B cell (primary cell): ENCODE results near the gene ITPR2. TPM values are rescaled to one million over a fixed set of nuclear protein-coding genes. Genes with fewer than 3 reads are reported as not detected.

Experiments used
- ATAC-seq: fragments of 200-7000 bp; cut with Tn5 transposase; one replicate; pipeline ENCODE4 v1.10.0; 2021; ENCODE audit warnings: low read depth, mild to moderate bottlenecking, moderate number of reproducible peaks, moderate library complexity
- CTCF ChIA-PET: fragments of 350-600 bp; sonication (Branson Sonifier 250); formaldehyde crosslinking; loops from one replicate; lab custom pipeline; 2021; ENCODE audit warnings: antibody characterized with exemption, inconsistent platforms; lab: Charles Lee
- POLR2A ChIA-PET: fragments of 350-600 bp; sonication (Branson Sonifier 250); formaldehyde crosslinking; loops from one replicate; lab custom pipeline; 2021; ENCODE audit warnings: antibody characterized with exemption; lab: Charles Lee
- DNase-seq: peaks from one replicate; pipeline ENCODE4 v3.0.0; 2013
- H2AFZ ChIP-seq: 2 replicates; pipeline ENCODE4 v1.6.1; 2012; ENCODE audit warnings: mild to moderate bottlenecking, low read depth, low read length; ENCODE audit not compliant: insufficient read depth, poor library complexity, severe bottlenecking
- H3K27ac ChIP-seq, 2 donors: 1 replicate in 1 of 2; 2 replicates in 1 of 2; pipeline ENCODE4 v1.5.1; 2012 to 2013; ENCODE audit warnings: low read length in 2 of 2, mild to moderate bottlenecking in 2 of 2, moderate library complexity in 1 of 2
- H3K27me3 ChIP-seq, 4 experiments: fragments of 200-600 bp in 1 of 4; sonication (generic) in 1 of 4; replicated peaks in 1 of 4; 1 replicate in 2 of 4; 2 replicates in 2 of 4; pipeline versions ENCODE4 v1.6.1 to v1.7.0; 2013 to 2016; ENCODE audit warnings: low read length in 3 of 4, mild to moderate bottlenecking in 2 of 4, mixed read lengths in 1 of 4, moderate library complexity in 1 of 4; ENCODE audit not compliant: insufficient read depth in 4 of 4, control insufficient read depth in 3 of 4; ENCODE audit errors: control extremely low read depth in 1 of 4
- H3K36me3 ChIP-seq, 2 experiments: replicated peaks in 1 of 2; 1 replicate in 1 of 2; 2 replicates in 1 of 2; pipeline versions ENCODE4 v1.6.1 to v1.7.1; 2013; ENCODE audit warnings: low read length in 1 of 2; ENCODE audit not compliant: insufficient read depth in 2 of 2, control insufficient read depth in 1 of 2; ENCODE audit errors: control extremely low read depth in 1 of 2, extremely low read depth in 1 of 2
- H3K4me1 ChIP-seq, 2 donors: fragments of 200-600 bp in 1 of 2; sonication (generic) in 1 of 2; 1 replicate in 1 of 2; 2 replicates in 1 of 2; pipeline versions ENCODE4 v1.5.1 to v1.6.1; 2013 to 2017; ENCODE audit warnings: low read length in 2 of 2; ENCODE audit not compliant: control insufficient read depth in 2 of 2, insufficient read depth in 2 of 2
- H3K4me2 ChIP-seq: replicated peaks from 2 replicates; pipeline ENCODE3; 2012; ENCODE audit warnings: mild to moderate bottlenecking, low read depth, low read length; ENCODE audit not compliant: poor library complexity, severe bottlenecking
- H3K4me3 ChIP-seq, 5 experiments: fragments of 200-600 bp in 1 of 5; sonication (generic) in 1 of 5; 1 replicate in 3 of 5; 2 replicates in 2 of 5; pipeline versions ENCODE4 v1.5.1 to v1.7.0; 2011 to 2016; ENCODE audit warnings: low read length in 4 of 5, mild to moderate bottlenecking in 4 of 5, low read depth in 2 of 5, control low read depth in 1 of 5, moderate library complexity in 1 of 5; ENCODE audit not compliant: insufficient read depth in 1 of 5; ENCODE audit errors: control extremely low read depth in 1 of 5, extremely low read depth in 1 of 5
- H3K79me2 ChIP-seq: fragments of 200-600 bp; sonication (generic); one replicate; pipeline ENCODE4 v1.6.0; 2016; ENCODE audit warnings: low read length; ENCODE audit not compliant: control insufficient read depth, insufficient read depth
- H3K9ac ChIP-seq: fragments of 200-600 bp; sonication (generic); 2 replicates; pipeline ENCODE4 v1.6.1; 2017; ENCODE audit warnings: mild to moderate bottlenecking, low read length, moderate library complexity
- H3K9me3 ChIP-seq, 3 donors: one replicate each; pipeline versions ENCODE4 v1.6.1 to v1.7.1; 2013; ENCODE audit warnings: low read length in 2 of 3; ENCODE audit not compliant: control insufficient read depth in 2 of 3, insufficient read depth in 1 of 3; ENCODE audit errors: control extremely low read depth in 1 of 3
- H4K20me1 ChIP-seq: 2 replicates; pipeline ENCODE4 v1.6.0; 2012; ENCODE audit warnings: mild to moderate bottlenecking, low read length; ENCODE audit not compliant: insufficient read depth, control insufficient read depth, poor library complexity, severe bottlenecking
- H3K27ac Mint-ChIP-seq: one replicate; pipeline ENCODE4 v1.8.0; 2021; ENCODE audit warnings: mixed read lengths
- H3K27me3 Mint-ChIP-seq: one replicate; pipeline ENCODE4 v1.8.0; 2021; ENCODE audit warnings: mixed read lengths
- H3K4me1 Mint-ChIP-seq: one replicate; pipeline ENCODE4 v1.8.0; 2021; ENCODE audit warnings: mixed read lengths
- H3K4me3 Mint-ChIP-seq: one replicate; pipeline ENCODE4 v1.8.0; 2021; ENCODE audit warnings: mixed read lengths
- H3K9me3 Mint-ChIP-seq: one replicate; pipeline ENCODE4 v1.8.0; 2022; ENCODE audit warnings: mixed read lengths; ENCODE audit not compliant: insufficient read depth
- CTCF ChIP-seq: fragments of 200-600 bp; IDR thresholded peaks from one replicate; pipeline ENCODE4 v1.8.0; 2022; ENCODE audit warnings: antibody characterized with exemption, mild to moderate bottlenecking
- EZH2 ChIP-seq: IDR thresholded peaks from 2 replicates; pipeline ENCODE4 v1.6.1; 2012; ENCODE audit warnings: borderline replicate concordance, low read depth, mild to moderate bottlenecking, moderate library complexity, low read length; ENCODE audit not compliant: insufficient read depth, poor library complexity, severe bottlenecking
- WGBS: methylation state at CpG from one replicate; pipeline ENCODE4 v1.1.5; 2013; ENCODE audit warnings: missing lambda C conversion rate; ENCODE audit not compliant: insufficient coverage; 5-methylcytosine and 5-hydroxymethylcytosine counted together
- intact Hi-C: fragments of 100-400 bp; cut with micrococcal nuclease; formaldehyde crosslinking; loops from one replicate; pipeline ENCODE4 v1.10.0; 2022
- polyA plus RNA-seq: library from polyadenylated mRNA; depleted of rRNA; stranded (reverse); fragments of >200 nt; gene quantifications from 2 replicates; pipeline ENCODE4 v1.2.3, GENCODE V29; 2012
- total RNA-seq, 2 donors: library from RNA; stranded (reverse); fragments of 120-200 nt in 1 of 2; gene quantifications; 1 replicate in 1 of 2; 2 replicates in 1 of 2; pipeline versions ENCODE4 v1.2.3 to v1.2.4, GENCODE V29; 2013 to 2022

Gene ITPR2
- total and polyA plus RNA-seq, 2 donors (not counting 1 experiment from before 2014, with no cell fraction given): 4.3 to 113 TPM

GRCh38 chr12:26853303-26854030 is 20.5 kb upstream of the ITPR2 start:
- H3K9me3 Mint-ChIP-seq: no peaks in the 10 kb centered on the region
- H4K20me1 ChIP-seq: no peaks in the 10 kb centered on the region
- peak overlapping the region; percentile 24 for H3K4me2 ChIP-seq
- DNase-seq (peak; percentile 79), ATAC-seq (peak; percentile 92)
- no peak overlapping the region for H3K27ac ChIP-seq
- no peaks in the 10 kb centered on the region for H3K27me3 ChIP-seq
- no peak overlapping the region for H3K9ac ChIP-seq
- intact Hi-C loops: loop anchor here (1.0 to 5.0 kb wide), 6 partner anchors 32 to 453 kb away; partner anchors contain the start of genes FGFR1OP2 and TM7SF3
- H3K79me2 ChIP-seq: no peaks in the 10 kb centered on the region
- no peaks in the 10 kb centered on the region for H3K27me3 Mint-ChIP-seq
- H3K4me3 ChIP-seq: no peak overlapping the region
- H2AFZ ChIP-seq: peak overlapping the region; percentile 49
- TF ChIP-seq EZH2 (no peak), CTCF (peak; percentile 94)
- no peak overlapping the region for H3K4me3 Mint-ChIP-seq
- ChIA-PET CTCF (interaction anchor here (1.1 to 6.8 kb wide), 6 partner anchors 10 to 453 kb away, joined by 3 to 49 read pairs (median 10); partner anchors contain the start of gene TM7SF3), POLR2A (no interaction called here)
- 48% methylated on average over 7 of the region's 12 CpGs for WGBS
- no peaks in the 10 kb centered on the region for H3K36me3 ChIP-seq
- no peaks in the 10 kb centered on the region for H3K4me1 Mint-ChIP-seq
- H3K27ac Mint-ChIP-seq: peak overlapping the region; percentile 13
- no peaks in the 10 kb centered on the region for H3K9me3 ChIP-seq
- peaks cover 3 to 8% of the 10 kb centered on the region in 2 donors for H3K4me1 ChIP-seq
